K562 (cell line): ENCODE data around the gene FAM217B. TPM values are rescaled to one million over a fixed set of nuclear protein-coding genes. Genes with fewer than 3 reads are reported as not detected.

ENCODE experiments used
- ATAC-seq: fragments of 200-7000 bp; cut with Tn5 transposase; 3 replicates; pipeline ENCODE4 v1.9.1; 2020; ENCODE audit warnings: moderate library complexity
- BruUV-seq: library from RNA; stranded (reverse); fragments of 400-500 nt; replicated peaks from 2 replicates; lab custom pipeline; 2021; lab: Mats Ljungman, UMichigan
- CTCF ChIA-PET: fragments of 300-600 bp; formaldehyde crosslinking; extraction: SDS; loops from one replicate; lab custom pipeline; 2021; ENCODE audit warnings: low intra/inter-chr PET ratio; lab: Yijun Ruan, JAX
- POLR2A ChIA-PET: fragments of 300-600, 350-650 bp; sonication (Branson Sonifier 250); formaldehyde crosslinking; extraction: SDS; loops from one replicate; lab custom pipeline; 2021; ENCODE audit warnings: antibody characterized with exemption, inconsistent platforms; lab: Yijun Ruan, JAX
- DNase-seq, 4 experiments: peaks; one replicate each; pipeline versions ENCODE4 v3.0.0 to v3.0.0-alpha.2; 2011 to 2018; ENCODE audit warnings: low spot score in 3 of 4, mixed read lengths in 3 of 4; ENCODE audit errors: extremely low read depth in 1 of 4
- FAIRE-seq: peaks from 2 replicates; lab custom pipeline; 2011; peaks lifted over from hg19 to GRCh38; lab: Jason Lieb, UNC
- H2AFZ ChIP-seq: 2 replicates; pipeline ENCODE4 v1.6.0; 2011; ENCODE audit warnings: low read depth, low read length, control low read depth, inconsistent platforms
- H3K27ac ChIP-seq: fragments of 200-600 bp; 3 replicates; pipeline ENCODE4 v1.8.0; 2011; ENCODE audit warnings: low read depth, mild to moderate bottlenecking, control low read depth, inconsistent platforms, low read length, moderate library complexity, mixed read lengths; ENCODE audit errors: extremely low read depth
- H3K27me3 ChIP-seq, 2 experiments: fragments of 300-600 bp in 1 of 2; 2 replicates in 1 of 2; 3 replicates in 1 of 2; pipeline versions ENCODE4 v1.6.0 to v1.8.0; 2011; ENCODE audit warnings: inconsistent platforms in 2 of 2, low read length in 2 of 2, mild to moderate bottlenecking in 1 of 2, mixed read lengths in 1 of 2, moderate library complexity in 1 of 2; ENCODE audit not compliant: control insufficient read depth in 2 of 2, insufficient read depth in 2 of 2
- H3K36me3 ChIP-seq: fragments of 300-600 bp; 3 replicates; pipeline ENCODE4 v1.8.0; 2011; ENCODE audit warnings: mild to moderate bottlenecking, low read length, inconsistent platforms; ENCODE audit not compliant: control insufficient read depth, insufficient read depth
- H3K4me1 ChIP-seq, 2 experiments: fragments of 200-600 bp in 1 of 2; replicated peaks in 1 of 2; 2 replicates in 1 of 2; 3 replicates in 1 of 2; pipeline versions ENCODE4 v1.5.1 to v1.8.0; 2011; ENCODE audit warnings: inconsistent platforms in 2 of 2, low read length in 2 of 2, mild to moderate bottlenecking in 1 of 2, mixed read lengths in 1 of 2, moderate library complexity in 1 of 2; ENCODE audit not compliant: control insufficient read depth in 2 of 2, insufficient read depth in 2 of 2
- H3K4me2 ChIP-seq: 2 replicates; pipeline ENCODE4 v1.6.1; 2011; ENCODE audit warnings: low read length, control low read depth, inconsistent platforms, mixed read lengths; ENCODE audit not compliant: insufficient read depth
- H3K4me3 ChIP-seq: fragments of 200-600 bp; sonication (generic), shearing (Covaris generic); 2 replicates; pipeline ENCODE4 v1.5.1; 2016; ENCODE audit warnings: control low read depth, inconsistent platforms
- H3K79me2 ChIP-seq: fragments of 200-600 bp; 3 replicates; pipeline ENCODE4 v1.8.0; 2011; ENCODE audit warnings: low read length, inconsistent platforms; ENCODE audit not compliant: control insufficient read depth, insufficient read depth
- H3K9ac ChIP-seq, 2 experiments: 2 replicates each; pipeline versions ENCODE4 v1.6.0 to v1.6.1; 2011; ENCODE audit warnings: low read depth in 2 of 2, low read length in 2 of 2, control low read depth in 1 of 2, inconsistent platforms in 1 of 2, mild to moderate bottlenecking in 1 of 2, mixed read lengths in 1 of 2; ENCODE audit not compliant: insufficient read depth in 1 of 2
- H3K9me1 ChIP-seq: one replicate; pipeline ENCODE4 v1.6.0; 2011; ENCODE audit warnings: inconsistent platforms, mild to moderate bottlenecking, low read length, moderate library complexity; ENCODE audit not compliant: control insufficient read depth, insufficient read depth
- H3K9me3 ChIP-seq: replicated peaks from 2 replicates; pipeline ENCODE4 v1.5.1; 2011; ENCODE audit warnings: low read depth, low read length, inconsistent platforms; ENCODE audit not compliant: control insufficient read depth, insufficient read depth
- H4K20me1 ChIP-seq: replicated peaks from 2 replicates; pipeline ENCODE4 v1.6.1; 2011; ENCODE audit warnings: low read length, inconsistent platforms, mixed read lengths; ENCODE audit not compliant: control insufficient read depth, insufficient read depth
- ARNT ChIP-seq, 2 experiments: fragments of 450-650 bp; IDR thresholded peaks; 2 replicates each; pipeline ENCODE4 v1.6.1; 2016; ENCODE audit warnings: mild to moderate bottlenecking in 1 of 2
- E2F8 ChIP-seq: fragments of 450-650 bp; IDR thresholded peaks from 2 replicates; pipeline ENCODE4 v1.7.1; 2018; ENCODE audit warnings: mild to moderate bottlenecking, low read depth; ENCODE audit not compliant: partially characterized antibody
- PPARD ChIP-seq: fragments of 250-450 bp; sonication (Bioruptor Pico); IDR thresholded peaks from 2 replicates; pipeline ENCODE4 v1.8.0; 2022; ENCODE audit warnings: inconsistent platforms, mild to moderate bottlenecking, moderate library complexity
- SRSF7 ChIP-seq: fragments of 200-400 bp; formaldehyde crosslinking; optimal IDR thresholded peaks from 2 replicates; pipeline ENCODE3; 2017; ENCODE audit warnings: mild to moderate bottlenecking, low read depth, low read length
- ZNF347 ChIP-seq: fragments of 450-650 bp; formaldehyde crosslinking; IDR thresholded peaks from 2 replicates; pipeline ENCODE4 v1.4.0; 2020; ENCODE audit warnings: low read depth, mild to moderate bottlenecking, moderate library complexity
- ZNF449 ChIP-seq: fragments of 250-450 bp; sonication (Bioruptor Pico); IDR thresholded peaks from 2 replicates; pipeline ENCODE4 v1.8.0; 2022; ENCODE audit warnings: moderate library complexity, mild to moderate bottlenecking, inconsistent platforms
- WGBS: fragments of 100-300 bp; shearing (Covaris generic); methylation state at CpG from one replicate; pipeline ENCODE4 v1.1.6; 2016; ENCODE audit warnings: low coverage, mixed read lengths; ENCODE audit not compliant: insufficient coverage; ENCODE audit errors: missing lambda C conversion rate; 5-methylcytosine and 5-hydroxymethylcytosine counted together
- in situ Hi-C: fragments of 300-500 bp; cut with MboI; formaldehyde crosslinking; loops from 4 replicates; pipeline ENCODE4 v1.15.0; 2018; ENCODE audit warnings: inconsistent platforms, mixed read lengths
- intact Hi-C: fragments of 100-400 bp; cut with micrococcal nuclease; formaldehyde crosslinking; loops from 2 replicates; pipeline ENCODE4 v1.14.2; 2022
- polyA plus RNA-seq, 8 experiments: library from polyadenylated mRNA; depleted of rRNA in 4 of 8; stranded (reverse) in 5 of 8; unstranded in 3 of 8; fragments of >200 nt; fragmentation: Nextera tagmentation in 2 of 8; fragmentation: Illumina TruSeq in 1 of 8; extraction: Ambion mirVana in 2 of 8; extraction: Trizol in 1 of 8; gene quantifications; 2 replicates each; pipeline versions ENCODE4 v1.2.1 to v1.2.3, GENCODE V29; 2011 to 2014; ENCODE audit warnings: inconsistent platforms in 1 of 8, missing spikeins in 1 of 8
- total RNA-seq, 7 experiments: library from RNA; depleted of rRNA in 6 of 7; stranded (reverse); fragments of >200 nt in 6 of 7; fragmentation: Illumina TruSeq in 2 of 7; extraction: Trizol in 2 of 7; gene quantifications; 2 replicates each; pipeline versions ENCODE4 v1.2.1 to v1.2.3, GENCODE V29; 2011 to 2021; ENCODE audit warnings: low replicate concordance in 1 of 7

The FAM217B gene
- total and polyA plus RNA-seq, 9 of the 15 experiments (the other 6 are each of a cell fraction or from before 2014, with no cell fraction given), result 4.8 to 11.4 (median 6.9) TPM

GRCh38 chr20:59977086-59977485 is 36.9 kb downstream of the FAM217B start:
- Histone ChIP-seq H3K4me1 (no peaks in the 10 kb centered on the region), H3K4me3 (no peak overlapping the region), H3K27ac (no peak overlapping the region), H3K27me3 (no peaks in the 10 kb centered on the region; a peak in 1 of 5 replicates), H3K9ac (no peak overlapping the region), H3K36me3 (no peaks in the 10 kb centered on the region), H3K79me2 (no peaks in the 10 kb centered on the region), H4K20me1 (no peaks in the 10 kb centered on the region), H3K4me2 (no peak overlapping the region), H3K9me3 (no peaks in the 10 kb centered on the region), H2AFZ (no peak overlapping the region), H3K9me1 (no peaks in the 10 kb centered on the region)
- intact Hi-C loops (no loop called here), in situ Hi-C loops (no loop called here)
- WGBS, result 0% methylated on average over 9 of the region's 9 CpGs
- no TSS peak for BruUV-seq
- DNase-seq (no peak), ATAC-seq (no peak), FAIRE-seq (no peak)
- ChIA-PET CTCF (no interaction called here), POLR2A (no interaction called here)
- TF ChIP-seq E2F8, result no peak
- TF ChIP-seq ZNF347 (CRISPR knock-in tag), result no peak
- no peak for TF ChIP-seq ARNT (IDR thresholded peaks at IDR 0.05)
- TF ChIP-seq ZNF449 (CRISPR knock-in tag), result no peak
- TF ChIP-seq SRSF7, result no peak
- TF ChIP-seq PPARD, result no peak
